Endodermal cell (in vitro differentiated cells): Measurements from ENCODE around the gene KRT10. TPM values are rescaled to one million over a fixed set of nuclear protein-coding genes. Genes with fewer than 3 reads are reported as not detected.

Experiments used
- DNase-seq: peaks from one replicate; pipeline ENCODE4 v3.0.0-alpha.2; 2017
- H3K27ac ChIP-seq: 2 replicates; pipeline ENCODE4 v1.5.1; 2013; ENCODE audit warnings: mild to moderate bottlenecking, low read depth, low read length, moderate library complexity
- H3K27me3 ChIP-seq: 2 replicates; pipeline ENCODE4 v1.6.1; 2013; ENCODE audit warnings: mild to moderate bottlenecking, low read length, moderate library complexity; ENCODE audit not compliant: insufficient read depth, control insufficient read depth, poor library complexity, severe bottlenecking
- H3K36me3 ChIP-seq: 2 replicates; pipeline ENCODE4 v1.7.0; 2013; ENCODE audit warnings: mild to moderate bottlenecking, low read length, moderate library complexity; ENCODE audit not compliant: control insufficient read depth, insufficient read depth
- H3K4me1 ChIP-seq: one replicate; pipeline ENCODE4 v1.7.0; 2013; ENCODE audit warnings: low read length; ENCODE audit not compliant: control insufficient read depth, insufficient read depth
- H3K4me3 ChIP-seq: 2 replicates; pipeline ENCODE4 v1.5.1; 2013; ENCODE audit warnings: mild to moderate bottlenecking, low read length, moderate library complexity
- H3K9ac ChIP-seq: 2 replicates; pipeline ENCODE4 v1.6.1; 2013; ENCODE audit warnings: mild to moderate bottlenecking, low read length, moderate library complexity; ENCODE audit not compliant: poor library complexity, severe bottlenecking; ENCODE audit errors: extremely low read depth
- H3K9me3 ChIP-seq: 2 replicates; pipeline ENCODE4 v1.6.1; 2013; ENCODE audit warnings: mild to moderate bottlenecking, low read length, moderate library complexity; ENCODE audit not compliant: control insufficient read depth
- H3K27ac Mint-ChIP-seq: 2 replicates; pipeline ENCODE4 v1.8.0; 2020; ENCODE audit warnings: mixed read lengths
- H3K27me3 Mint-ChIP-seq: 2 replicates; pipeline ENCODE4 v1.8.0; 2021; ENCODE audit warnings: mild to moderate bottlenecking, mixed read lengths; ENCODE audit not compliant: insufficient read depth
- H3K36me3 Mint-ChIP-seq: 2 replicates; pipeline ENCODE4 v1.8.0; 2020; ENCODE audit warnings: low read depth, mixed read lengths
- H3K4me1 Mint-ChIP-seq: 2 replicates; pipeline ENCODE4 v1.8.0; 2020; ENCODE audit warnings: mixed read lengths
- H3K4me3 Mint-ChIP-seq: 2 replicates; pipeline ENCODE4 v1.8.0; 2020; ENCODE audit warnings: mild to moderate bottlenecking, moderate library complexity, mixed read lengths
- H3K9me3 Mint-ChIP-seq: 2 replicates; pipeline ENCODE4 v1.8.0; 2020; ENCODE audit warnings: mild to moderate bottlenecking, mixed read lengths
- WGBS, 2 experiments: methylation state at CpG; one replicate each; pipeline versions ENCODE4 v1.1.5 to v1.1.7; 2013; ENCODE audit warnings: missing lambda C conversion rate in 2 of 2, mixed read lengths in 1 of 2; ENCODE audit not compliant: insufficient coverage in 1 of 2, insufficient read length in 1 of 2; 5-methylcytosine and 5-hydroxymethylcytosine counted together
- total RNA-seq, 2 donors: library from RNA; stranded (reverse); fragmentation: NEBNext Ultra II Directional in 1 of 2; extraction: Animal tissue kit (Norgen Biotek cat#: 25700) in 1 of 2; gene quantifications; 2 replicates in 1 of 2; 3 replicates in 1 of 2; pipeline ENCODE4 v1.2.1, GENCODE V29; 2021
- TF ChIP-seq, protein P1 (sequence below): fragments of 200-600 bp; sonication (generic); conservative IDR thresholded peaks from 2 replicates; pipeline ENCODE4 v1.5.0; 2021; ENCODE audit warnings: antibody characterized with exemption, mild to moderate bottlenecking

The KRT10 gene
- total RNA-seq, 2 donors from 2014 or later: 22.3 to 46.8 TPM

DNA sequence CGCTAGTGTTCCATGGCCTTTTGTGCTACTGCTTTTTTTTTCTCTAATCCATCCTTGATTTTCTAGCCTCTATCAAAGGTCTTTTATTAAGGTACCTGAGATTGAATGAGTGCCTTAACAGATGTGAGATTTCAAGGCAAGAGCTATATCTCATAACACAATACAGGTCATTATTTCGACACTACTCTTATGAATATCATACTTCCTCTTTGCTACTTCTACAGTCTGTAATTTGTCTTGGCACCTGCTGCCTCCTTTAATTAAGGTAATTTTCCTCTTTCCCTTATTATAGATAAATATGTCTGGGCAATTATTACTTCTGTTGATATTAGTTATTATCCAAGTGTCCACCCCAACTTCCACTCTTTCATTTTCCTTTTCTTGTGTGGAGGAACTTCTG is 27.9 kb downstream of the KRT10 start:
- Mint-ChIP-seq H3K36me3 (no peaks in the 10 kb centered on the region), H3K4me1 (peaks cover 4% of the 10 kb centered on the region), H3K9me3 (no peaks in the 10 kb centered on the region), H3K27me3 (peaks cover 21% of the 10 kb centered on the region), H3K27ac (no peak overlapping the region), H3K4me3 (no peak overlapping the region)
- H3K36me3 ChIP-seq: no peaks in the 10 kb centered on the region
- H3K4me1 ChIP-seq: no peaks in the 10 kb centered on the region
- DNase-seq: no peak
- TF ChIP-seq, protein P1, sequence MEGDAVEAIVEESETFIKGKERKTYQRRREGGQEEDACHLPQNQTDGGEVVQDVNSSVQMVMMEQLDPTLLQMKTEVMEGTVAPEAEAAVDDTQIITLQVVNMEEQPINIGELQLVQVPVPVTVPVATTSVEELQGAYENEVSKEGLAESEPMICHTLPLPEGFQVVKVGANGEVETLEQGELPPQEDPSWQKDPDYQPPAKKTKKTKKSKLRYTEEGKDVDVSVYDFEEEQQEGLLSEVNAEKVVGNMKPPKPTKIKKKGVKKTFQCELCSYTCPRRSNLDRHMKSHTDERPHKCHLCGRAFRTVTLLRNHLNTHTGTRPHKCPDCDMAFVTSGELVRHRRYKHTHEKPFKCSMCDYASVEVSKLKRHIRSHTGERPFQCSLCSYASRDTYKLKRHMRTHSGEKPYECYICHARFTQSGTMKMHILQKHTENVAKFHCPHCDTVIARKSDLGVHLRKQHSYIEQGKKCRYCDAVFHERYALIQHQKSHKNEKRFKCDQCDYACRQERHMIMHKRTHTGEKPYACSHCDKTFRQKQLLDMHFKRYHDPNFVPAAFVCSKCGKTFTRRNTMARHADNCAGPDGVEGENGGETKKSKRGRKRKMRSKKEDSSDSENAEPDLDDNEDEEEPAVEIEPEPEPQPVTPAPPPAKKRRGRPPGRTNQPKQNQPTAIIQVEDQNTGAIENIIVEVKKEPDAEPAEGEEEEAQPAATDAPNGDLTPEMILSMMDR: no peak
- 80 to 94% methylated on average over 1 to 2 of the region's 2 CpGs for WGBS, 2 experiments
- H3K9me3 ChIP-seq: no peaks in the 10 kb centered on the region
- H3K27me3 ChIP-seq: peaks cover 3% of the 10 kb centered on the region
- no peak overlapping the region for H3K9ac ChIP-seq
- no peak overlapping the region for H3K27ac ChIP-seq
- no peak overlapping the region for H3K4me3 ChIP-seq

DNA sequence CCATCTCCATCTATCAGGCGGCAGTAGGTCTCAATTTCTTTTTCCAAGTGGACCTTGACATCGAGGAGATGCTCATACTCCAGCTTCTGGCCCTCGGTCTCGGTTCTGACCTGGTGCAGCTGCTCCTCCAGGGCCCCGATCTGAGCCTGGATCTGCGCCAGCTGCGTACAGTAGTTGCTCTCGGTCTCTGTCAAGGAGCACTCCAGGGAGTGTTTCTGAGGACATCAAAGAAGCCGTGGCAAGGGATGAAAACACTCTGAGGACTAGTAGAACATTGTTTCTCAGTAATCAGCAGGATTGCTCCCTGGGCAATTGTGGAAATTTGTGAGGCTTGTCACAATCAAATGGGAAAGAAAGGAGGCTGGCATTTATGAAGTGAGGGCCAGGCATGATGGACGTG is 28.6 kb downstream of the KRT10 start:
- 89 to 93% methylated on average over 3 to 10 of the region's 10 CpGs for WGBS, 2 experiments
- no peak for DNase-seq
- H3K27me3 ChIP-seq: no peaks in the 10 kb centered on the region
- no peak overlapping the region for H3K9ac ChIP-seq
- no peaks in the 10 kb centered on the region for H3K9me3 ChIP-seq
- no peaks in the 10 kb centered on the region for H3K4me1 ChIP-seq
- H3K36me3 ChIP-seq: no peaks in the 10 kb centered on the region
- H3K4me3 ChIP-seq: no peak overlapping the region
- no peaks in the 10 kb centered on the region for H3K36me3 Mint-ChIP-seq
- H3K4me3 Mint-ChIP-seq: no peak overlapping the region
- peaks cover 18% of the 10 kb centered on the region for H3K27me3 Mint-ChIP-seq
- no peak overlapping the region for H3K27ac Mint-ChIP-seq
- no peaks in the 10 kb centered on the region for H3K9me3 Mint-ChIP-seq
- TF ChIP-seq, protein P1: no peak
- peaks cover 4% of the 10 kb centered on the region for H3K4me1 Mint-ChIP-seq
- no peak overlapping the region for H3K27ac ChIP-seq

DNA sequence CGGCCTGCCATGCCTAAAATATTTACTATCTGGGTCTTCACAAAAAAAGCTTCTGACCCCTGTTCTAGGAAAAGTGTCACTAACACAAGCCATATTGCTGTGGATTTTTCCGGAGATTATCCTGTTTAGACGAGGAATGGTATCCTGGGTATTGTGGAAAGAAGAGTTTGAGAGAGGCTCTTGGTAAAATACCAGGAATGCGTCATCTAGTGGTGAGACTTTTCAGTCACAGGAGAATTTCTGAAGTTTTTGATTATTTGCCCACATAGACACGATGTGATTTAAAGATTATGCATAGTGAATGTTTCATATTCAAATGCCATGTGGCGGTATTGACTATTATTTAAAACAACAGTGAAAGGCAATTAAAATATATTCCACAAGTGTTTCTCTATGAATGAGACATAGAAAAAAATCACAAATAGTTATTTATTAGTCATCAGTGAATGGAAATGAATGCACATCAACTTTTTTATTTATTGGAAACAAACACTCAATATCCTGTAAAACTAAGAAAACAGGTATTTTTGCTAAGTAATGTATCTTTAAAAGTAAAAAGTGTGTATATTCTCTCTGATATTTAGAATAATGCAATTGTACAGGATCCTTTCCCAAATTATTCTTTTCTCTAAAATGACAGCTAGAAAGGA is 30.5 kb downstream of the KRT10 start:
- no peaks in the 10 kb centered on the region for H3K4me1 ChIP-seq
- Mint-ChIP-seq H3K9me3 (no peaks in the 10 kb centered on the region), H3K27me3 (peaks cover 15% of the 10 kb centered on the region), H3K4me1 (peaks cover 4% of the 10 kb centered on the region), H3K36me3 (no peaks in the 10 kb centered on the region), H3K27ac (no peak overlapping the region), H3K4me3 (no peak overlapping the region)
- H3K27me3 ChIP-seq: no peaks in the 10 kb centered on the region
- TF ChIP-seq, protein P1: peak; percentile 86
- no peak overlapping the region for H3K27ac ChIP-seq
- no peak overlapping the region for H3K9ac ChIP-seq
- no peak for DNase-seq
- WGBS, 2 experiments: 49 to 50% methylated on average over 3 to 5 of the region's 6 CpGs
- no peak overlapping the region for H3K4me3 ChIP-seq
- no peaks in the 10 kb centered on the region for H3K9me3 ChIP-seq
- no peaks in the 10 kb centered on the region for H3K36me3 ChIP-seq
